Hindlimb muscle (tissue), 1 donor: ENCODE data around the gene DUS2. TPM values are rescaled to one million over a fixed set of nuclear protein-coding genes. Genes with fewer than 3 reads are reported as not detected.

Experiments
- DNase-seq: peaks from one replicate; pipeline ENCODE4 v3.0.0-alpha.2; 2013
- polyA plus RNA-seq: library from polyadenylated mRNA; unstranded; fragments of 120-200 nt; gene quantifications from one replicate; pipeline ENCODE4 v1.2.1, GENCODE V29; 2013; ENCODE audit not compliant: insufficient read length

Gene DUS2
- polyA plus RNA-seq, 1 donor = 8.7 TPM

DNA sequence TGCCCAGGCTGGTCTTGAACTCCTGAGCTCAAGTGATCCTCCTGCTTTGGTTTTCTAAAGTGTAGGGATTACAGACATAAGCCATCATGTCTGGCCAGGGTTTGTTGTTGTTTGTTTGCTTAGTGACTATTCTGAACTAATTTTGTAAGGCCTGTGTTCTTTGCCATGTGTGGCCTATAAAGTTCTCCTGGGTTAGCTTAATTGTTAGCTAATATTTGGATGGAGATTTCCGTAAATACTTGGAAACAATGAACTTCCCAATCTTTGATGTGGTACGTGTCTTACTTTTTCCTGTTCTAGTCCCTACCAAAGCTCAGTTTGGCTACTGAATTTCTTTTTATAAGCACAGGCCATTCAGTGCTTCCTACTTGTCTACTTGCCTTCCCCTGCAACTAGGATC lies 24.9 kb downstream of the DUS2 start:
- no peak for DNase-seq

- DNase-seq = no peak
These were observed 26.4 kb downstream of the DUS2 start for GRCh38 chr16:68049449-68049848.

DNA sequence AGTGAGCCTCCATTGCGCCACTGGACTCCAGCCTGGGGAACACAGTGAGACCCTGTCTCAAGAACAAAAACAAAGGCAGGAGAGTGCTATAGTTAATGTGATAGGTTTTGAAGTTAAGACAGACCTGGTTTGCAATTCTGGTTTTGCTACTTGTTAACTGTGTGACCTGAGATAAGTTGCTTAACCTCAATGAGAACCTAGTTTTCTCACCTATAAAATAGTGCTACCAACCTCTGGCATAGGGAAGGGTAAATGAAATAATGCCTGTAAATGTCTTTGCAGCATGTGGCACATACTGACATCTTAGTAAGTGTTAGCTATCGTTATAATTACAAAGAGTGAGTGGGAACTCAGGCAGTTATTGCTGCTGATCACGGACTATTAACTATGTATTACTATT lies 32.3 kb downstream of the DUS2 start:
- no peak for DNase-seq

DNA sequence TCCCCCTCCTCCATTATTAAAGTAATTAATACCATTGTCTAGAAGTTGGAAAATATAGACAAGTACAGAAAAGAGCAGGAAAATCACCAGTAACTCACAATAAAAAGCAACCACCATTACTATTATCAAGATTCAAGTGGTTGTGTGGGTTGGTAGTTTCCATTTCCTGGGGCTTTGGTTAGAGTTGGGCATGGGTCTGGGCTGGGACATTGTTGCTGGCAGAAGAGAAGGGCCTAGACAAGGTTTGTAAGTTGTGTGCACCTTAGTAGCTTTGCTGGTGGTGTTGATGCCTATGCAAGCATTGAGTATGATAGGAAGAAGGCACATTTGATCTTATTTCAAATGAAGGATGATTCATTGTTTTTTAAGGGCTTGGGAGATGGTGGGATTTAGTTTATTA lies 36.7 kb downstream of the DUS2 start:
- no peak for DNase-seq

DNA sequence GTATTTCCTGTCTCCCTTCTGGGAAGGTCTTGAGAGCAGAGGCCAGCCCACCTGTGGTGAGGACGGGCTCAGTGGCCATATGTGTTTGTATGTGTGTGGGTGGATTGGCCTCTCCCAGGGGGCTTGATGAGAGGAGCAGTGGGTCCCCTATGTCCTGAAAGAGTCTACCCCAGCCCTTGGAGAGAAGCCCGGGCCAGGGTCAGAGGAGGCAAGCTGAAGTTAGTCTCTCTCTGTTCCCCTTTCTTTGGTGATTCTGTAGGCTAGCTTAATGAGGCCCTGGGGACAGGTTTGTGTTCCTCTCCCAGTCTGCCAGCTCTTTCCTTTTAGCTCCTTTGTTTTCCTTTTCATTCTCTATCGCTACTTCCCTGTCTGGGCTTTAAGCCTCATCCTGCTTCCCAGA lies 38.3 kb downstream of the DUS2 start:
- DNase-seq = no peak

GRCh38 chr16:68062910-68063393 lies 39.9 kb downstream of the DUS2 start:
- DNase-seq = no peak

DNA sequence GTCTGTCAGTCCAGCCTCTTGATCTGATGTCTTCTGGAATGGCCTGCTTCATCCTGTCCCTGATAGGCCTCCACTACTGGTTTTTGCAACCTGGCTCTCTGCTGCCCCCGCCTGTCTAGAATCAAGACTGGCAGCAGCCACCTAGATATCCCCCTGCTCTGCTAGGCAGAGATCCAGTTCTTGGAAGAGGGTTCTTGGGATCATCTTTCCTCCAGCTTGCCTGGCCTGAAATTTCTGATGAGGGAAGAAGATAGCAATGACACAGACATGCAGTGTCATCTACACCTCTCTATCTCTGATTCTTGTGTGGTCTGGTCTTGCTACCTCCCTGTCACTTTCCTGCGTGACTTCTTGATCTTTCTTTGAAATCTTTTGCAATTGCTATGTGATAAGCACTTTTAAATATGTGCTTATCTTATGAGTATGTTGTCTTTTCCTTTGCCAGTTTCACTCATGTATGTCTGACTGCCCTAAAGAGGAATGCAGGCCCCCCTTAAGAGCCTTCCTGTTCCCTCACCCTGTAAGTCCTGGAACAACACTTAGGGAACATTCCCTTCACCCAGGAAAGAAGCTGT lies 41.8 kb downstream of the DUS2 start:
- peak; percentile 40 for DNase-seq

DNA sequence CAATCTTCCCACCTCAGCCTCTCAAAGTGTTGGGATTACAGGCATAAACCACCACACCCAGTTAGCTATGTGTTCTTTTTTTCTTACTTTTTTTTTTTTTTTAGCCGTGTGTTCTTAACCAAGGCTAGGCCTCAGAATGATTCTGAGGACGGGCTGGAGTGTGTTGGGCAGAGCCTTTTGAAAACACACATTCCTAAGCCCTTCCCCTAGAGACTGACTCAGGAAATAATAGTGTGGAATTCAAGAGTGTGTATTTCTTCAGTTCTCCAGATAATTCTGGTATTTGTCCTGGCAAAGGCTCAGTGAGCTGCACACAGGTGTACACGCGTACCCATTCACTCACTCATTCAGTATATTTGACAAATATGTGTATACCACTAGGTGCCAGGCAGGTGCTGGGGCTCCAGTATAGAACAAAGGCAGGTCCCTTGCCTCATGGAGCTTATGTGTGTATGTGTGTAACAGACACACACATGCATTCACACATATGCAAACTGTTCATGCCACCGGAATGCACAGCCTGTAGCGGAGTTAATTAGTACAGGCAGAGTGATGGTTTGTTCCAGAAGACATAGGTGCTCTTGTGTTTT lies 42.7 kb downstream of the DUS2 start:
- DNase-seq = no peak

- no peak for DNase-seq
These were observed 43.7 kb downstream of the DUS2 start for GRCh38 chr16:68066763-68067162.

GRCh38 chr16:68068926-68069325 lies 45.8 kb downstream of the DUS2 start:
- no peak for DNase-seq

GRCh38 chr16:68069511-68070248 lies 46.6 kb downstream of the DUS2 start:
- peak; percentile 44 for DNase-seq

DNA sequence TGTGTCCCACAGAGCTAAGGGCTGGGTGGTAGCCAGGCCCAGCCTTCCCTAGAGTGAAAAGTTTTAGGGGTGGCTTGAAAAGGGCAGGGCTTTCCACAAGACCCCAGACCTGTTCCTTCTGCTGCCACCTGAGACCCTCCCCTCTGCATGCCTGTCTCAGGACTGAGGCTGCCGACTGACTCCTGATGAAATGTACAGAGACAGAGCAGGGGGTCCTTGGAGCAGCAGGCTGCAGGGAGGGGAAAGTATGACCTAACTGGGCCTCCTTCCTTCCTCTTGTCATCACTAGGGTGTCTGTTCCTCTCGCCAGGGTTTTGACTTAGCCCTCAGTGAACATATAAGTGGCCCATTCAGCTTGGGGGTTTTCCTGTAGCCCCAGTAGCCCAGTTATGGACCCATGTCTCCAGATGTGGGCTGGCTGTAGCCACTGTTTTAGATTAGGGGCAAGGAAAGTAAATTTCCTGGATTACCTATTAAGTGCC lies 47.2 kb downstream of the DUS2 start:
- DNase-seq = no peak

- no peak for DNase-seq
These were observed 47.9 kb downstream of the DUS2 start for GRCh38 chr16:68070806-68071517.

GRCh38 chr16:68071518-68071901 lies 48.4 kb downstream of the DUS2 start:
- no peak for DNase-seq

- no peak for DNase-seq
These were observed 49.1 kb downstream of the DUS2 start for GRCh38 chr16:68072038-68072695.

DNA sequence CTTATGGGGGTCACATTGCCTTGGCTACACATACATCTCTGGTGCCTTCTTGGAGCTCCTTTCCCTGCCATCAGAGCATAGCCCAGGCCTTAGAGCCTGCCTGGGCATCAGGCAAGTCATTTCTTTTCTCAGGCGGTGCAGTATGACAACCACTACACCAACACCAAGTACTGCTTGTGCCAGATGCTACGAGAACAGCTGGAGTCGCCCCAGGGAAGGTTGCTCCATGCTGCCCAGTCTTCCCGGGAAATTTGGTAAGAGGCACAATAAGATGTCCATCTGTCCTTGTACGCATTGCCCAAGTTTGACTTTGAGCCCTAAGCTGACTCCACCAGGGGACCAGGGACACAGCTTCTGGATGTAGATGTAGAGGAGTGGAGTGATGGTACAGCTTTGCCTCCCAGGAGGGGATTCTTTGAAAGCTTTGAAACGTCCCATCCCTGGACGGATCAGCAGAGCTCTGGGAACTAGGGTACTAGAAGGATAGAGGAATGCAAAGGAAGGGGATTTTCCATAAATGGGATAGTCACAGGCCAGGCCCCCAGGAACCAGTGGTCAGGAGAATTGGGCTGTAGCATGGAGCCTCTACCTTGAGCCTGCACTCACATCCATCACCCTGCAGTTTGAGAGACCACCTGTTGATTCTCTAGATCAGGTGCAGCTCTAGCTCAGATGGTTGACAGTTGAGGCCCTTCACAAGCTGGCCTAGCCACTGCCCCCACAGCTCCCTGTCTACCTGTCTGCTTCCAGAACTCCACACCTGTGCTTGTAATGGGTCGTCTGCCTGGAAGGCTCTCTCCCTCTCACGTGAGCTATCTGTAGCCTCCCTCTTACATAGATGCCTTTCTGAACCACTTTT lies 51.0 kb downstream of the DUS2 start:
- no peak for DNase-seq

DNA sequence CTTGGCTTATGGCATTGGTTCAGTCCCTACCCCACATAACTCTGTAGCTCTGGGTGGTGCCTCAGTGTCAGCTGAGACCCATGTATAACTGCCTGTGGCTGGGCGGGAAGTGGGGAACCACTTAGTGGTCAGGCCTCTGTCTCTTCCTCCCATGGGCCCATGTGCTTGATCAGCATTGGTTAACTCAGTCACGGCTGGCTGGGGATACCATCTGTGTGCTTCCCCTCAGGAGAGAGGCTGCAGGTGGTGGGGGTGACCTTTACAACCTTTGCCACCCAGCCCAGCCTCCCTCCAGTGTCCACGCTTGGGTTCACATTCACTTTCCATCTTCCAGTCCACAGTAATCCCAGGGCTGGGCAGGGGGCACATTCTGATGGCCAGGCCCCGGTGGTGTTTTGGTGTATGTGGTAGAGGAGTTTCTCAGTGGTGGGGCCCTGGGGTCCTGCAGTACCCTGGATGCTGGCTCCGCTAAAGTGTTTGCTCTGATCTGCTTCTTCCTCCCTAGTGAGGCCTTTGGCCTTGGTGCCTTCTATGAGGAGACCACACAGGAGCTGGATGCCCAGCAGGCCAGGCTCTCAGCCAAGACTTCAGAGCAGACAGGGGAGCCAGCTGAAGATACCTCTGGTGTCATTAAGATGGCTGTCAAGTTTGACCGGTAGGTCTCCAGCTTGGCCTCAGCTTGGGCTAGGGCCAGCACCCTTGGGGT lies 51.9 kb downstream of the DUS2 start:
- no peak for DNase-seq

DNA sequence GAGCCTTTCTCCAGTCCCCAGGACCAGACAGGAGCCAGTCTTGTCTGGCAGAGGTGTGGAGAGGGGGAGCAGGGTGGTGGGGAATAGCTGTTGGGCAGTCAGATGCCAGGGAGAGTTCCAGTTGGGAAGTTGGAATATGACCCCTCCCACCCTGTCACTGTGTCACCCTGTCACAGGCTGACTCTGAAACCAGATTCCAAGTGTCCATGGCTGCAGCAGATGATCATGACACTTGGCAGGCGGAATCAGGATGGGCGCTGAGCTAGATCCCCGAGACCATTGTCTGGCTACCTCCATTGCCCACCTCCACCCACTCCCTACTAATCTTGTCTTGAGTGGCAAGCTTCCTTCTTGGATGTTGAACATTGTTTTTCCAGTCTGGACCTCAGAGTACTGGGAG lies 52.9 kb downstream of the DUS2 start:
- no peak for DNase-seq

DNA sequence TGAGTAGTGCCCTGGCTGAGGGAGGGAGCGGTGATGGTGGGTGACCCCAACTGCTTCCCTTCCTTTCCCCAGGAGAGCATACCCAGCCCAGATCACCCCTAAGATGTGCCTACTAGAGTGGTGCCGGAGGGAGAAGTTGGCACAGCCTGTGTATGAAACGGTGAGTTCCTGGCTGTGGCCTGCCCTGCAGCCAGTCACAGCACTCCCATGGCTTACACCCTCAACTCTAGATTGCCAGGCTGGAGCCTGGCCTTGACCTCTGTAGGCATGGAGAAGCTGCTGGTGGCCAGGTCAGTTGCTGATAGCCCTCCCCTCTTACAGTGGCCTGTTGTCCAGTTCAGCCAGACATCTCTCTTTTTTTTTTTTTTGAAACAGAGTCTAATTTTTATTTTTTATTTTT lies 53.5 kb downstream of the DUS2 start:
- no peak for DNase-seq

GRCh38 chr16:68077866-68078700 lies 55.0 kb downstream of the DUS2 start:
- no peak for DNase-seq
